ENCODE results near the gene ITPR1.

DNA sequence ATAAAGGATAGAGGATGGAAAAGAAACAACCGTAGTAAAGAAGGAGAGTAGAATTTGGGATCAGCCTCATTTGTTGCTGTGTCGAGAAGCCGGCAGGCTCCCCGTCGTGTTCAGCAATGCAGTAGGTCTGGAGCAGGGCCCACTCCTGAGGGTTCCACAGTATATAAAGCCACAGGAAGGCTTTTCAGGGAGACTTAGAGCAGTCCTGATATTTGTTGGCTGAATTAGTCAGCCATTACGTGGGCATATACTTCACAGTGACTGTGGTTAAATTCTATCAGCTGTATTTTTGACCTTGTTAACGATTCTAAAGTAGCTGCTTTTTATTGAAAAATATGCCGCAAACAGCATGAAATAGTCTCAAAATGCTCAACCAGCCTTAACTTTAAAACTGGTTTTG lies 149.5 kb downstream of the ITPR1 start:
- TF ChIP-seq, protein P1, sequence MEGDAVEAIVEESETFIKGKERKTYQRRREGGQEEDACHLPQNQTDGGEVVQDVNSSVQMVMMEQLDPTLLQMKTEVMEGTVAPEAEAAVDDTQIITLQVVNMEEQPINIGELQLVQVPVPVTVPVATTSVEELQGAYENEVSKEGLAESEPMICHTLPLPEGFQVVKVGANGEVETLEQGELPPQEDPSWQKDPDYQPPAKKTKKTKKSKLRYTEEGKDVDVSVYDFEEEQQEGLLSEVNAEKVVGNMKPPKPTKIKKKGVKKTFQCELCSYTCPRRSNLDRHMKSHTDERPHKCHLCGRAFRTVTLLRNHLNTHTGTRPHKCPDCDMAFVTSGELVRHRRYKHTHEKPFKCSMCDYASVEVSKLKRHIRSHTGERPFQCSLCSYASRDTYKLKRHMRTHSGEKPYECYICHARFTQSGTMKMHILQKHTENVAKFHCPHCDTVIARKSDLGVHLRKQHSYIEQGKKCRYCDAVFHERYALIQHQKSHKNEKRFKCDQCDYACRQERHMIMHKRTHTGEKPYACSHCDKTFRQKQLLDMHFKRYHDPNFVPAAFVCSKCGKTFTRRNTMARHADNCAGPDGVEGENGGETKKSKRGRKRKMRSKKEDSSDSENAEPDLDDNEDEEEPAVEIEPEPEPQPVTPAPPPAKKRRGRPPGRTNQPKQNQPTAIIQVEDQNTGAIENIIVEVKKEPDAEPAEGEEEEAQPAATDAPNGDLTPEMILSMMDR (conservative IDR thresholded peaks at IDR 0.05; ENCODE audit: low read depth in 2 of 2) = no peak
- TF ChIP-seq, protein P2, sequence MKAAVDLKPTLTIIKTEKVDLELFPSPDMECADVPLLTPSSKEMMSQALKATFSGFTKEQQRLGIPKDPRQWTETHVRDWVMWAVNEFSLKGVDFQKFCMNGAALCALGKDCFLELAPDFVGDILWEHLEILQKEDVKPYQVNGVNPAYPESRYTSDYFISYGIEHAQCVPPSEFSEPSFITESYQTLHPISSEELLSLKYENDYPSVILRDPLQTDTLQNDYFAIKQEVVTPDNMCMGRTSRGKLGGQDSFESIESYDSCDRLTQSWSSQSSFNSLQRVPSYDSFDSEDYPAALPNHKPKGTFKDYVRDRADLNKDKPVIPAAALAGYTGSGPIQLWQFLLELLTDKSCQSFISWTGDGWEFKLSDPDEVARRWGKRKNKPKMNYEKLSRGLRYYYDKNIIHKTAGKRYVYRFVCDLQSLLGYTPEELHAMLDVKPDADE (IDR thresholded peaks at IDR 0.05) = no peak
- TF ChIP-seq NANOG (IDR thresholded peaks at IDR 0.05; ENCODE audit: borderline replicate concordance) (no peak), EZH2 (IDR thresholded peaks at IDR 0.05; ENCODE audit: low read depth, unreplicated experiment) (no peak), POLR2AphosphoS5 (IDR thresholded peaks at IDR 0.05; ENCODE audit: low read depth) (no peak), JUNB (IDR thresholded peaks at IDR 0.05; ENCODE audit: unreplicated experiment) (no peak), EZH2phosphoT487 (IDR thresholded peaks at IDR 0.05; ENCODE audit: unreplicated experiment) (no peak), REST (IDR thresholded peaks at IDR 0.05; ENCODE audit: unreplicated experiment) (no peak), CREB1 (CRISPR knock-in tag; IDR thresholded peaks at IDR 0.05; ENCODE audit: low read depth) (no peak)

All from GM23338 (cell line).